GM12801 (cell line): ENCODE measurements around the gene FAM131A.

ENCODE experiments used
- TF ChIP-seq, protein P1 (sequence below): IDR thresholded peaks from one replicate; pipeline ENCODE4 v1.5.1; 2011; ENCODE audit warnings: control low read depth; ENCODE audit not compliant: insufficient read length; ENCODE audit errors: extremely low read depth

FAM131A gene

GRCh38 chr3:184328516-184328915, 8.9 kb upstream of the FAM131A start:
- TF ChIP-seq, protein P1, sequence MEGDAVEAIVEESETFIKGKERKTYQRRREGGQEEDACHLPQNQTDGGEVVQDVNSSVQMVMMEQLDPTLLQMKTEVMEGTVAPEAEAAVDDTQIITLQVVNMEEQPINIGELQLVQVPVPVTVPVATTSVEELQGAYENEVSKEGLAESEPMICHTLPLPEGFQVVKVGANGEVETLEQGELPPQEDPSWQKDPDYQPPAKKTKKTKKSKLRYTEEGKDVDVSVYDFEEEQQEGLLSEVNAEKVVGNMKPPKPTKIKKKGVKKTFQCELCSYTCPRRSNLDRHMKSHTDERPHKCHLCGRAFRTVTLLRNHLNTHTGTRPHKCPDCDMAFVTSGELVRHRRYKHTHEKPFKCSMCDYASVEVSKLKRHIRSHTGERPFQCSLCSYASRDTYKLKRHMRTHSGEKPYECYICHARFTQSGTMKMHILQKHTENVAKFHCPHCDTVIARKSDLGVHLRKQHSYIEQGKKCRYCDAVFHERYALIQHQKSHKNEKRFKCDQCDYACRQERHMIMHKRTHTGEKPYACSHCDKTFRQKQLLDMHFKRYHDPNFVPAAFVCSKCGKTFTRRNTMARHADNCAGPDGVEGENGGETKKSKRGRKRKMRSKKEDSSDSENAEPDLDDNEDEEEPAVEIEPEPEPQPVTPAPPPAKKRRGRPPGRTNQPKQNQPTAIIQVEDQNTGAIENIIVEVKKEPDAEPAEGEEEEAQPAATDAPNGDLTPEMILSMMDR, result no peak

DNA sequence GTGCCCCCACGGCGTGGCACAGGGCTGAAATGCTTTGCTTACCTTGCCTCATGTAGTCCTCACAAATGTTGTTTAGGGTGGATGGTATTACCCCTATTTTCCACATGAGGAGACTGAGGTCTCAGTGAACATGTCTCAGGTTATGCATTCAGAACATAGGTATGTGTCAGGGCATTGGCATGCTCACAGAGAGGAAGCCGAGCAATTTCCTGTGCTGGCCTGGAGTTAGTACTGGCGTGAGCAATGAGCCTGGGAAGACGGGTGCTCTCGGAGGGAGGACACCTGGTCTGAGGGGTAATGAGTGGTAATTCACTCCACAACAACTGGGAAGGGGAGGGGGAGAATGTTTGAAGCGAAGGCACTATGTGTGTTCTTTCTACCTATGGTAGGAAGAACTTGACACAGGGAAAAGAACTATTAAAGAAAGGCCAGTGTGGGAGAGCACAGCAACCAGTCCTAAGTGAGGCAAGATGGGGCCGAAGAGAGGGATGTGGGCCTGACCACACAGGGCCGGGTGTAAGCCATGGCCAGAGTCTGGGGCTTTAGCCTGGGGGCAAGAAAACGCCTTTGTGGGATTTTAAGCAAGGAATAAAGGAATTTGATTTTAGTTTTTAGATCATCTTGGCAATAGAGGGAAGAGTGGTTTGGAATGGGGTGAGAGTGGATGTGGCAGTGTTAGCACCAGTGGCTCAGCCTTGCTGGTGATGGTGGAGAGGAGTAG, 4.9 kb upstream of the FAM131A start:
- TF ChIP-seq, protein P1, result no peak

GRCh38 chr3:184333190-184333589, 4.2 kb upstream of the FAM131A start:
- TF ChIP-seq, protein P1, result no peak

DNA sequence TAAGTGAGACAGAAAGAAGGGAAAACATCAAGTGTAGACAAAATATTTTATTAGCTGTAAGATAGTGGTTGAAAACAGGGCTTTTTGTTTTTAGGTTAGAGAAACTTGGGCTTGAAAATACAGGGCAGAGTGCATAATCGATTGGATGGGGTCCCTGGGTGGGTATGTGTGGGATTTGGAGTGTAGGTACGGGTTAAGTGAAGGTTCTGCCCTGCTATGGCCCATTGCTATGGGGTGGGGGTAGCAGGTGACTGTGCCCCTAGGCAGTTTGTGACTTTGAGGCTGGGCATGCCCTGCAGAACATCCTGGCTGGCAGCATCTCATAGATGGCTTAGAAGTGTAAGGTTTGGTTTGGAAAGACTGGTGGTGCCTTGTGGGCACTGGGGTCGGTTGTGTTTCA, 3.7 kb upstream of the FAM131A start:
- TF ChIP-seq, protein P1, result no peak

GRCh38 chr3:184334470-184335158, 2.8 kb upstream of the FAM131A start:
- TF ChIP-seq, protein P1, result no peak

- TF ChIP-seq, protein P1, result no peak
Observed at GRCh38 chr3:184335291-184335660, 2.1 kb upstream of the FAM131A start.

DNA sequence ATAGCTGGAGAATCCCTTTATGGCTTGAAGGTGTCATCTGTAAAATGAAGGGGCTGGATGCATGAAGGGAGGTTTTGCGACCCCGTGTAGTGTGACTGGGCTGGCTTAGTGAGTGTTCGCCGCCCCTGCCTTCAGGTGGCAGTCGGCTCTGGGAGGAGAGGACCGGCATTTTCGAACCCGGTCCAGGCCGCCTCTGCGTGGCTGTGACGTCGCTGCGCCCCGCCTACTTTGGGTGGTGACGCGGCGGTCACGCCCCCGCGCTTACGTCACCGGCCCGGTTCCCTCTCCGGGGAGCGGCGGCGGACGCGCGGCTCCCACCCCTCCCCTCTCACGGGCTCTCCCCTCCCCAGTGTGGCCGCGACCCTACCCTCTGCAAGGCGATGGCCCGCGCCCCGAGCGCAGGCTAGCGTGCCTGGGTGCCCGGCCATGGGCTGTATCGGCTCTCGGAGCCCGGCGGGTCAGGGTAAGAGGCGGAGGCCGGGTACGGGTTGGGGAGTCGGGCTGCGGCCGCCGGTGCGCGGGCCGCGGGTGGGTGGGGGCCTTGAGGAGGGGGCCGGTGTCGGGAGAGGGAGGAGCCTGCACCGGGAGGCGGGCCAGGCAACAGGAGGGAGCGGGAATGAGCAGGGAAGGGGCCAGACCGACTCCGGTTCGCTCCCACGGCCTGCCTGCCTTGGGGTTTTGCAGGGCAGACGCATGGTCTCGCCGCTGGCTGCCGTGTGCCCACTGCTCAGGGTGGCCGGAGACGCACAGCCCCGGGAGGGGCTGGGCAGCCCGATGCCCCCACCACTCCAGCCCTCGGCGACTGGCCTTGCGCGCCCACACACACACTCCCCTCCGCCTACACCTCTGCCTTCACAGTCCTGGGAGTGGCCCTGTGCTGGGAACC, 1.5 kb upstream of the FAM131A start:
- TF ChIP-seq, protein P1, result no peak
